Measurements from ENCODE around the gene SPANXA1.
"Not testable (repeated sequence)": the region's sequence is repeated elsewhere in the genome, so short reads cannot be mapped to it uniquely, and the experiment has no call there.

DNA sequence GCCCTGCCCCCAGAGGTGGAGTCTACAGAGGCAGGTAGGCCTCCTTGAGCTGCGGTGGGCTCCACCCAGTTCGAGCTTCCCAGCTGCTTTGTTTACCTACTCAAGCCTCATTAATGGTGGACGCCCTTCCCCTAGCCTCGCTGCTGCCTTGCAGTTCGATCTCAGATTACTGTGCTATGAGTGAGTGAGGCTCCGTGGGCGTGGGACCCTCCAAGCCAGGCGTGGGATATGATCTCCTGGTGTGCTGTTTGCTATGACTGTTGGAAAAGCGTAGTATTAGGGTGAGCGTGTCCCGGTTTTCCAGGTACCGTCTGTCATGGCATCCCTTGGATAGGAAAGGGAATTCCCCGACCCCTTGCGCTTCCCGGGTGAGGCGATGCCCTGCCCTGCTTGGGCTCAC, 42.0 kb downstream of the SPANXA1 start:
- TF ChIP-seq, protein P1, sequence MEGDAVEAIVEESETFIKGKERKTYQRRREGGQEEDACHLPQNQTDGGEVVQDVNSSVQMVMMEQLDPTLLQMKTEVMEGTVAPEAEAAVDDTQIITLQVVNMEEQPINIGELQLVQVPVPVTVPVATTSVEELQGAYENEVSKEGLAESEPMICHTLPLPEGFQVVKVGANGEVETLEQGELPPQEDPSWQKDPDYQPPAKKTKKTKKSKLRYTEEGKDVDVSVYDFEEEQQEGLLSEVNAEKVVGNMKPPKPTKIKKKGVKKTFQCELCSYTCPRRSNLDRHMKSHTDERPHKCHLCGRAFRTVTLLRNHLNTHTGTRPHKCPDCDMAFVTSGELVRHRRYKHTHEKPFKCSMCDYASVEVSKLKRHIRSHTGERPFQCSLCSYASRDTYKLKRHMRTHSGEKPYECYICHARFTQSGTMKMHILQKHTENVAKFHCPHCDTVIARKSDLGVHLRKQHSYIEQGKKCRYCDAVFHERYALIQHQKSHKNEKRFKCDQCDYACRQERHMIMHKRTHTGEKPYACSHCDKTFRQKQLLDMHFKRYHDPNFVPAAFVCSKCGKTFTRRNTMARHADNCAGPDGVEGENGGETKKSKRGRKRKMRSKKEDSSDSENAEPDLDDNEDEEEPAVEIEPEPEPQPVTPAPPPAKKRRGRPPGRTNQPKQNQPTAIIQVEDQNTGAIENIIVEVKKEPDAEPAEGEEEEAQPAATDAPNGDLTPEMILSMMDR (IDR thresholded peaks at IDR 0.05; ENCODE audit: insufficient read depth, low read length) = not testable (repeated sequence)
- TF ChIP-seq, protein P2, sequence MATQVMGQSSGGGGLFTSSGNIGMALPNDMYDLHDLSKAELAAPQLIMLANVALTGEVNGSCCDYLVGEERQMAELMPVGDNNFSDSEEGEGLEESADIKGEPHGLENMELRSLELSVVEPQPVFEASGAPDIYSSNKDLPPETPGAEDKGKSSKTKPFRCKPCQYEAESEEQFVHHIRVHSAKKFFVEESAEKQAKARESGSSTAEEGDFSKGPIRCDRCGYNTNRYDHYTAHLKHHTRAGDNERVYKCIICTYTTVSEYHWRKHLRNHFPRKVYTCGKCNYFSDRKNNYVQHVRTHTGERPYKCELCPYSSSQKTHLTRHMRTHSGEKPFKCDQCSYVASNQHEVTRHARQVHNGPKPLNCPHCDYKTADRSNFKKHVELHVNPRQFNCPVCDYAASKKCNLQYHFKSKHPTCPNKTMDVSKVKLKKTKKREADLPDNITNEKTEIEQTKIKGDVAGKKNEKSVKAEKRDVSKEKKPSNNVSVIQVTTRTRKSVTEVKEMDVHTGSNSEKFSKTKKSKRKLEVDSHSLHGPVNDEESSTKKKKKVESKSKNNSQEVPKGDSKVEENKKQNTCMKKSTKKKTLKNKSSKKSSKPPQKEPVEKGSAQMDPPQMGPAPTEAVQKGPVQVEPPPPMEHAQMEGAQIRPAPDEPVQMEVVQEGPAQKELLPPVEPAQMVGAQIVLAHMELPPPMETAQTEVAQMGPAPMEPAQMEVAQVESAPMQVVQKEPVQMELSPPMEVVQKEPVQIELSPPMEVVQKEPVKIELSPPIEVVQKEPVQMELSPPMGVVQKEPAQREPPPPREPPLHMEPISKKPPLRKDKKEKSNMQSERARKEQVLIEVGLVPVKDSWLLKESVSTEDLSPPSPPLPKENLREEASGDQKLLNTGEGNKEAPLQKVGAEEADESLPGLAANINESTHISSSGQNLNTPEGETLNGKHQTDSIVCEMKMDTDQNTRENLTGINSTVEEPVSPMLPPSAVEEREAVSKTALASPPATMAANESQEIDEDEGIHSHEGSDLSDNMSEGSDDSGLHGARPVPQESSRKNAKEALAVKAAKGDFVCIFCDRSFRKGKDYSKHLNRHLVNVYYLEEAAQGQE (IDR thresholded peaks at IDR 0.05; ENCODE audit: insufficient replicate concordance, low read depth) = not testable (repeated sequence)
- not testable (repeated sequence) for TF ChIP-seq GABPA (IDR thresholded peaks at IDR 0.05; ENCODE audit: low read depth)
